HFF-Myc (cell line): ENCODE results near the gene CCDC90B.
A peak's percentile ranks its signal among the peaks of the same experiment; 100 is the strongest.

Experiments used
- DNase-seq: peaks from one replicate; pipeline ENCODE4 v3.0.0-alpha.2; 2011; ENCODE audit warnings: low read depth; ENCODE audit errors: extremely low read depth
- H3K4me3 ChIP-seq: replicated peaks from 2 replicates; pipeline ENCODE4 v1.5.1; 2011; ENCODE audit warnings: low read depth, mild to moderate bottlenecking, control low read depth, low read length
- TF ChIP-seq, protein P1 (sequence below): IDR thresholded peaks from 2 replicates; pipeline ENCODE4 v1.5.1; 2012; ENCODE audit warnings: mild to moderate bottlenecking, low read depth, low read length, control low read depth; ENCODE audit errors: missing control alignments

CCDC90B gene

DNA sequence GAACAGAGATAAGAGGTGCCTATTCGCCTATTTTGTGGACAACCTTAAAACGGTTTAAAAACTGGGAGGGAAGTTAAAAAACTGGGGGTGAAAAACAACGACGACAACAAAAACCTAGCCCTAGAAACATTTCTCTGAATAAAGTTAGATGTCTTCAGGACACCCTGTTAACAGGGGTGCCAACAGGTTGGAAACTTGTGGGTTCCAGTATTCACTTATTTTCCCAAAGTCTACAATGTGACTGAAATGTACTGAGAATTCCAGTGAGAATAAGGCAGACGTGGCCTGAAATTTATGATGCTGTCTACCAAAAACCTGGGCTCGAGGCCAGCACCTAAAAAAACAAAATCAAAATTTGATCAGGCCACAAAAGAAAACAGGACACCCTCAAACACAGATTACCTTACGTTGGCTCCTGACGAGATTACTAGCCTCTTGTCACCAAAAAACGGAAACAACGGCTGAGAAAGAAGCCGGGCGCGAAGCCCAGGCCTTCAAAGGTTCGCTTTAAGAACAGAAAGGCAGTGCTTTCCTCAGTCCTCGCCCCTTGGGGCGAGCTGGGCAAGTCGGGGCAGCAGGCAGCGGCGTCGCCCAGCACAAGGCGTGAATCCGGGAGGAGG is 906 bp downstream of the CCDC90B start:
- peak overlapping the region; percentile 71 for H3K4me3 ChIP-seq
- DNase-seq: no peak
- TF ChIP-seq, protein P1, sequence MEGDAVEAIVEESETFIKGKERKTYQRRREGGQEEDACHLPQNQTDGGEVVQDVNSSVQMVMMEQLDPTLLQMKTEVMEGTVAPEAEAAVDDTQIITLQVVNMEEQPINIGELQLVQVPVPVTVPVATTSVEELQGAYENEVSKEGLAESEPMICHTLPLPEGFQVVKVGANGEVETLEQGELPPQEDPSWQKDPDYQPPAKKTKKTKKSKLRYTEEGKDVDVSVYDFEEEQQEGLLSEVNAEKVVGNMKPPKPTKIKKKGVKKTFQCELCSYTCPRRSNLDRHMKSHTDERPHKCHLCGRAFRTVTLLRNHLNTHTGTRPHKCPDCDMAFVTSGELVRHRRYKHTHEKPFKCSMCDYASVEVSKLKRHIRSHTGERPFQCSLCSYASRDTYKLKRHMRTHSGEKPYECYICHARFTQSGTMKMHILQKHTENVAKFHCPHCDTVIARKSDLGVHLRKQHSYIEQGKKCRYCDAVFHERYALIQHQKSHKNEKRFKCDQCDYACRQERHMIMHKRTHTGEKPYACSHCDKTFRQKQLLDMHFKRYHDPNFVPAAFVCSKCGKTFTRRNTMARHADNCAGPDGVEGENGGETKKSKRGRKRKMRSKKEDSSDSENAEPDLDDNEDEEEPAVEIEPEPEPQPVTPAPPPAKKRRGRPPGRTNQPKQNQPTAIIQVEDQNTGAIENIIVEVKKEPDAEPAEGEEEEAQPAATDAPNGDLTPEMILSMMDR: no peak

DNA sequence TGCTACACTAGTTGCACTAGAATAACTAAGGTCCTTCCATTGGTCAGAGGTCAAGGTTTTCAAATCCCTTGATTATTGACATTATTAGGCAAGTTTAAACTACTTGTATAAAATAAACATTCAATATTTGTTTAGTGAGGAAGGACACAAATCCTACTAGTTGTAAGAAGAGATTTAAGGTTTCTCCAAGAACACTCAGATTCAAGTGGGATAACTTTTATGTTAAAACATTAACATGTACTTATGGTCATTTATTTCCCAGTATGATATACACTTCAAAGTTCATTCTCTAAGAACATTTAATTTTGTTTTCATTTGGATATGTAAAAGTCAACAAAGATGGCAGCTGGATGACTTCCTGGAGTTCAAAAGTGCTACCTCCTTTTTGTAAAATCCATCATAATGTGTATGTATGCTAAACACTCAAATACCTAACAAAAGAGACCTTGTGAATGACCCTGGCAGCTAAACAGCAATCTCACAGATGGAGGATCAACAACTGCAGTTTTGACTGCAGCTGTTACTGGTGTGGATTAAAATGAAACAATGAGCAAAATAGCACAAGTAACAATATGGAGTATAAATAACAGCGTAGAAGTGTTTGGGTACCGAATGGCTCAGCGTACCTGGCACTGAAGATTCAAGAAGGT is 1.5 kb downstream of the CCDC90B start:
- no peak for DNase-seq
- TF ChIP-seq, protein P1: no peak
- H3K4me3 ChIP-seq: peak overlapping the region; percentile 71

DNA sequence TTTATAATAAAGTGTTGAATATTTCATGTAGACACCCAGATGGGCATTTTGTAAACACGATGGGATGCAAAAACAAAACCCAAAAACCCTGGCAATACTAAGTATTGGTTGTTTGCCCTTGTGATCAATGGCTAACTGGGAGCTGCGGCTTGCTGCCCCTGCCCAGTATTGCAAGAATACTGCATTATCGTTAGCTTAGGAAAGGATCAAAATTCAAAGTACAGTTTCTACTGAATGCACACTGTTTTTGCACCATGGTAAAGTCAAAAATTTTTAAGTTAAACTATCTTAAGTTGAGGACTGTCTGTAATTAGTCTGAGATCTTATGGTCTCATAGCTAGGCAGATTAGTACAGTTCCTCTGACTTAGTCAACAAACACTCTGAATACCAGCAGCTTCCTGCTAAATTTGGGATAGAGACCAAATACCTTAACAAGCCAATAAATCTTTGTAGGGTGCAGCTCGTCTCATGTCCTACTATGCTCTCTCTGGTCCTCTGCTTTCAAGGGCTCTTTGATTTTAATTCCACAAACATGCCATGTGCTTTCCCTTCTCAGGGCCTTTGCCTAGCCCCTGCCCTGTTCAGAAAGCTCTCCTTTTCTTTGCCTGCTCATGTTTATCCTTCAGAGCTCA is 4.0 kb downstream of the CCDC90B start:
- TF ChIP-seq, protein P1: no peak
- no peak for DNase-seq
- no peak overlapping the region for H3K4me3 ChIP-seq

DNA sequence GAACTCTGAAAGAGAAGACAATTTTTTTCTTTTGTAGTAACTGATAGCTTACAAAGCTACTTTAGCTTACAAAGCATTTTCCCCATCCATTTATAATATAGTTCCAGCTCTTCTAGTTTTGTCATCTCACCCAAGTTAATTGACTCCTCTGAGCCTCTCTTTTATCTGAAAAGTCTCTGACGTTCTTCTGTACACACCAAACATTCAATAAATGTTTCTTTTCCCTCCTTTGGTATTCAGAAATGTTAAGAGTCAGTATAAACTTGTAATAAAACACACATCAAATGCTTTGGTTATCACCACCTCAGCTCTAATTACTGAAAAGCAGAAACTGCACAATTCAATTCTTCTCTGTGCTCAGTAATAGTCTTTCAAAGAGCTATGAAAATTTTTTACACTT is 5.9 kb downstream of the CCDC90B start:
- no peak for DNase-seq
- TF ChIP-seq, protein P1: no peak
- no peak overlapping the region for H3K4me3 ChIP-seq

DNA sequence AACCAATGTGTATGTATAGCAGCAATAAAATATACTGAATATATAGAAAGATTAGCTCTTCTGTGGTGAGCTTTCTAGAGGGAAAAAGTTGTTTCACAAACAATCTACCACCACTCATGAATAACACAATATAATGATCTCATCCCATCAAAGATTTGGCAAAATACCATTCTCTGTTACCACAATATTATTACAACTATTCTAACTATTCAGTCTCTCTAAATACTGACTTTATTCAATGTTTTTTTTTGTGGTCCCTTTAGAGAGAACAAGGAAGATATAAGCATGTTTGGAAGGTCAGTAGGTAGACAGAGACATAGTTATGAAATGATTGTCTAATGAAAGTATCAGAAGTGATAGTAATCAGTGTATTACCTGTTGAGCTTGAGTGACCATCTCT is 7.8 kb downstream of the CCDC90B start:
- no peak for DNase-seq
- TF ChIP-seq, protein P1: no peak

DNA sequence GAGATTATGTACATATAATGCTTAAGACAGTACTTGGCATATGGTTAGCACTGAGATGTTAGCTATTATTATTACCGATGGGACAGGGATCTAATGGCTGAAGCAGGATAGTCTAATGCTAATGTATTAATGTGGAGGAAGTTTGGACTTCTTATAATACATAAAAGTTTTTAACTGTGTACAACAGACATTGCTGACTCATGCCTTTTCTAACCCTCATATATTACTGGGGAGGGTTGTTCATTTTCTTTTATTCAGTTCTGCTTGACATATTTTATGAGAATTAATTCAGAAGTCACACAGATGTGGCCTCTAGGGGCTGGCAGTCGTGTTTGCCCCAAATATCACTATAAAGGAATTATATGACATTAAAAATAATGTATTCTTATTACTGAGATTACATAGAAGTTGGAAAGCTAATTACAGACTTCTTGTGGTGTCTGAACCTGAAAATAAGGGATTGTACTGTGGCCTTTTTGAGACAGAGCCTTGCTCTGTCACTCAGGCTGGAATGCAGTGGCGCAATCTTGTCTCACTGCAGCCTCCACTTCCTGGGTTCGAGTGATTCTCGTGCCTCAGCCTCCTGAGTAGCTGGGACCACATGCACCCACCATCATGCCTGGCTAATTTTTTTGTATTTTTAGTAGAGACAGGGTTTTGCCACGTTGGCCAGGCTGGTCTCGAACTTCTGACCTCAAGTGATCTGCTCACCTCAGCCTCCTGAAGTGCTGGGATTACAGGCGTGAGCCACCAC is 10.1 kb downstream of the CCDC90B start:
- no peak overlapping the region for H3K4me3 ChIP-seq
- no peak for DNase-seq
- TF ChIP-seq, protein P1: no peak

More for the DNA sequence above, 7.8 kb downstream of the CCDC90B start:
- H3K4me3 ChIP-seq: no peak overlapping the region
